ENCODE measurements around the gene CLDN20.

The CLDN20 gene

DNA sequence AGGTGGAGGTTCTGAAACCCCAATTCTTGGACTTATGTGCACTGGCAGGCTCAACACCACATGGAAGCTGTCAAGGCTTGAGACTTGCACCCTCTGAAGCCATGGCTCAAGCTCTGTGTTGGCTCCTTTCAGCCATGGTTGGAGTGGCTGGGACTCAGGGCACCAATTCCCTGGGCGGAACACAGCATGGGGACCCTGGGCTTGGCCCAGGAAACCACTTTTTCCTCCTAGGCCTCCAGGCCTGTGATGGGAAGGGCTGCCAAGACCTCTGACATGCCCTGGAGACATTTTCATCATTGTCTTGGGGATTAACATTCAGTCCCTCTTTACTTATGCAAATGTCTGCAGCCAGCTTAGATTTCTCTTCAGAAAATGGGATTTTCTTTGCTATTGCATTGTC is 26.2 kb upstream of the CLDN20 start:
- no peak overlapping the region for H3K4me3 ChIP-seq
- no peak overlapping the region for H3K27ac ChIP-seq
- peaks cover 0 to 14% (median 6%) of the 10 kb centered on the region in 4 donors for H3K4me1 ChIP-seq
- intact Hi-C loops (cut with DNase I; ENCODE audit: low total_unique reads): no loop called here
- TF ChIP-seq, protein P1, sequence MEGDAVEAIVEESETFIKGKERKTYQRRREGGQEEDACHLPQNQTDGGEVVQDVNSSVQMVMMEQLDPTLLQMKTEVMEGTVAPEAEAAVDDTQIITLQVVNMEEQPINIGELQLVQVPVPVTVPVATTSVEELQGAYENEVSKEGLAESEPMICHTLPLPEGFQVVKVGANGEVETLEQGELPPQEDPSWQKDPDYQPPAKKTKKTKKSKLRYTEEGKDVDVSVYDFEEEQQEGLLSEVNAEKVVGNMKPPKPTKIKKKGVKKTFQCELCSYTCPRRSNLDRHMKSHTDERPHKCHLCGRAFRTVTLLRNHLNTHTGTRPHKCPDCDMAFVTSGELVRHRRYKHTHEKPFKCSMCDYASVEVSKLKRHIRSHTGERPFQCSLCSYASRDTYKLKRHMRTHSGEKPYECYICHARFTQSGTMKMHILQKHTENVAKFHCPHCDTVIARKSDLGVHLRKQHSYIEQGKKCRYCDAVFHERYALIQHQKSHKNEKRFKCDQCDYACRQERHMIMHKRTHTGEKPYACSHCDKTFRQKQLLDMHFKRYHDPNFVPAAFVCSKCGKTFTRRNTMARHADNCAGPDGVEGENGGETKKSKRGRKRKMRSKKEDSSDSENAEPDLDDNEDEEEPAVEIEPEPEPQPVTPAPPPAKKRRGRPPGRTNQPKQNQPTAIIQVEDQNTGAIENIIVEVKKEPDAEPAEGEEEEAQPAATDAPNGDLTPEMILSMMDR (IDR thresholded peaks at IDR 0.05): no peak
- no peaks in the 10 kb centered on the region for H3K27me3 ChIP-seq
- peaks cover 0 to 6% (median 0%) of the 10 kb centered on the region in 3 donors for H3K36me3 ChIP-seq
- no peak for DNase-seq
- H3K9me3 ChIP-seq: no peaks in the 10 kb centered on the region

DNA sequence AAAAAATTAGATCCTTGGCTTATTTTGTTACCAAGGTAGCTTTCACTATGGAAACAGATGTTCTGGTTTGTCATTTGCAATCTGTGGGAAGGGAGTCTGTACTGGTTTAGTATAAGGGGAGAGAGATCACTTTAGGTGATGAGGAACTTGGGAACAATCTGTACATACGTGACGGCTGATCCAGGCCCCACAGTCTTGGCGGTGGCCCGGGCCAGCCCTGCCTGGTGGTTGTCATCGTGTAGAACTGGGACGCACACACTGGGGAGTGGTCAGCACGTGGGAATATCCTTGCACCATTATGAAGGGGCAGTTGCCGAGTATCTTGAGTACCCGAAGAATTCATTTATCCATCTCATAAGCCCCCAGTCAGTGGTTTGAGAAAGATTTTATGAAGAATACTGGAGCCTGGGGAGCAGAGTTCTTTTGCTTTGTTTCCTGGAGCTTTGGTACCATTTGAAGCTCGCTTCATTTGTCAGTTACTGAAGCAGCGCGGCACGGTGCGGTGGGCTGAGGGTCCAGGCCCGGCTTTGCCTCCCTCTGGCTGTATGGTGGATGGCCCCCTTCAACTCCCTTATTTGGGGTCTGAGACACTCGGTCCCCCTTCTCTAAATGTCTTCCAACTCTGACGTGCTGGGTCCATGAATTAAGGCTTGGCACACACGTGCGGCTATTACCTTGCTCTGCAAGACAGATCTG is 22.8 kb upstream of the CLDN20 start:
- TF ChIP-seq, protein P1 (IDR thresholded peaks at IDR 0.05): no peak
- Histone ChIP-seq H3K27ac (no peak overlapping the region), H3K4me1 (no peaks in the 10 kb centered on the region), H3K27me3 (no peaks in the 10 kb centered on the region), H3K4me3 (no peak overlapping the region), H3K36me3 (peaks cover 0 to 6% (median 0%) of the 10 kb centered on the region in 3 donors), H3K9me3 (no peaks in the 10 kb centered on the region)
- DNase-seq: no peak
- intact Hi-C loops (cut with DNase I; ENCODE audit: low total_unique reads): no loop called here

DNA sequence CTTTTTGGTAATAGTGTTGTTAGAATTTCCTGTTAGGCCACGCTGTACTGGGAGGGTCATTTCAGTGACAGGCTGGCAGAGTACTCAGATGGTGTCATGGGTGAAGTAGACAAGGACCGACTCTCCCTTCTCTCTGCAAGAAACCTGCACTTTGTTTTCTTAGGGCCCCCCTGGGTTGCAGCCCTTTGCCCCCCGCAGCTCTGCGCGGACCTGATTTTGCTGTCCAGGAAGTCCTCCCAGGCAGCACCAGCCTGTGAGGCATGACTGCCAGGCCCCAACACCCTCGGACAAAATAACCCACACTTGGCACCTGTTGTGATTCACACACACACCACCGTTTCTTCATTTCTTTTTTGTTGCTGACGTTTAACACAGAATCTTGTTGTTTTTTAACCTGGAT is 21.8 kb upstream of the CLDN20 start:
- intact Hi-C loops (cut with DNase I; ENCODE audit: low total_unique reads): no loop called here
- DNase-seq: no peak
- no peaks in the 10 kb centered on the region for H3K4me1 ChIP-seq
- H3K27ac ChIP-seq: no peak overlapping the region
- TF ChIP-seq, protein P1 (IDR thresholded peaks at IDR 0.05): no peak
- peaks cover 0 to 6% (median 0%) of the 10 kb centered on the region in 3 donors for H3K36me3 ChIP-seq
- no peak overlapping the region for H3K4me3 ChIP-seq
- H3K9me3 ChIP-seq: no peaks in the 10 kb centered on the region
- no peaks in the 10 kb centered on the region for H3K27me3 ChIP-seq

DNA sequence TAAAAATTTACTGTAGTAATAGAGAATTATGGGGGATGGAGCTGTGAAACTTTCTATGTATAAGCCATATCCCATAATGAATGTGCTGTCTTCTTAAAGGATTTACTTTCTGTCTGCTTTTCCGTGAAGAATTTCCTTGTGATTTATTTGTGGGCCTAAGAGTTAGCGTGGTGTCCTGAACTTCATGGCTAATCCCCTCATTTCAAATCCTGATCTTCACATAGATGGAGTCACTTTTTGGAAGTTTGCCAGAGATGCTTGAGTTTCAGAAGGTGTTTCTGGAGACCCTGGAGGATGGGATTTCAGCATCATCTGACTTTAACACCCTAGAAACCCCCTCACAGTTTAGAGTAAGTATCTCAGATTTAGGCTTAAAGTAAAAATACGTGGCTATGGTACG is 19.4 kb upstream of the CLDN20 start:
- Histone ChIP-seq H3K27ac (no peak overlapping the region), H3K4me1 (peaks cover 0 to 8% (median 4%) of the 10 kb centered on the region in 4 donors), H3K4me3 (no peak overlapping the region), H3K27me3 (no peaks in the 10 kb centered on the region), H3K9me3 (no peaks in the 10 kb centered on the region), H3K36me3 (peaks cover 0 to 6% (median 0%) of the 10 kb centered on the region in 3 donors)
- DNase-seq: no peak
- TF ChIP-seq, protein P1 (IDR thresholded peaks at IDR 0.05): no peak
- intact Hi-C loops (cut with DNase I; ENCODE audit: low total_unique reads): no loop called here

DNA sequence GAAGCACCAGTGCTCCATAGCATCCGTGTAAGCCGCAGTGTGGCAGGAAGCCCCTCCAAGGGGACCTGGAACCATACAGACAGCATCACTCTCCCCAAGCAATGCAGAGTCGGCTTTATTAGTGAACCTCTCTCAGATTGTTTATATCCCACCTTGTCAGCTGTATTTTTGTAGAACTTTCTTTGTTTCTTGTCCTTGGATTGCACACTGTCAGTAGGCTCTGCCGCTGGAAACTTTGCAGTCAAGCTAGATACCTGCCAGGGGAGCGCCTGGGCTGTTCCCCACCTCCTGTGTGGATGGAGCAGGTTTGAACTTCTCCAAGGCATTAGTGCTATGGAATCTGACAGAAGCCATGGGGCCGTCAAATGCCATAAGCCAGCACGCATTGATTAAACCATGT is 18.6 kb upstream of the CLDN20 start:
- H3K36me3 ChIP-seq: peaks cover 0 to 6% (median 0%) of the 10 kb centered on the region in 3 donors
- TF ChIP-seq, protein P1 (IDR thresholded peaks at IDR 0.05): no peak
- H3K4me3 ChIP-seq: no peak overlapping the region
- no peaks in the 10 kb centered on the region for H3K9me3 ChIP-seq
- H3K4me1 ChIP-seq: peaks cover 0 to 16% (median 4%) of the 10 kb centered on the region in 4 donors
- intact Hi-C loops (cut with DNase I; ENCODE audit: low total_unique reads): loop anchor here (5.0 kb wide), 1 partner anchor 318 kb away; no protein-coding TSS in a partner anchor
- DNase-seq: no peak
- no peaks in the 10 kb centered on the region for H3K27me3 ChIP-seq
- H3K27ac ChIP-seq: no peak overlapping the region

Measured in tibial artery (tissue), 4 donors.